ENCODE data around the gene CD207.
"Not testable (repeated sequence)": the region's sequence is repeated elsewhere in the genome, so short reads cannot be mapped to it uniquely, and the experiment has no call there.

The CD207 gene

GRCh38 chr2:70835643-70836042 is at the start of gene CD207:
CD207 (minus strand) TSS chr2:70835816; CDS start chr2:70835776, 40 bp downstream.
- TF ChIP-seq POLR2A (IDR thresholded peaks at IDR 0.05; ENCODE audit: low read length) = no peak
- no peak for TF ChIP-seq GATA1 (IDR thresholded peaks at IDR 0.05; ENCODE audit: low read depth, low read length)
- no peak for DNase-seq

- not testable (repeated sequence) for DNase-seq
Measured at GRCh38 chr2:70878543-70878942, 42.9 kb upstream of the CD207 start.

- DNase-seq = not testable (repeated sequence)
Measured at GRCh38 chr2:70876138-70876537, 40.5 kb upstream of the CD207 start.

- DNase-seq = no peak
- TF ChIP-seq POLR2A (IDR thresholded peaks at IDR 0.05; ENCODE audit: low read length) = no peak
- TF ChIP-seq GATA1 (IDR thresholded peaks at IDR 0.05; ENCODE audit: low read depth, low read length) = no peak
Measured at GRCh38 chr2:70873541-70873940, 37.9 kb upstream of the CD207 start.

GRCh38 chr2:70871398-70872211 is 36.0 kb upstream of the CD207 start:
- no peak for TF ChIP-seq POLR2A (IDR thresholded peaks at IDR 0.05; ENCODE audit: low read length)
- TF ChIP-seq GATA1 (IDR thresholded peaks at IDR 0.05; ENCODE audit: low read depth, low read length) = no peak
- peak; percentile 81 to 88 for DNase-seq

- TF ChIP-seq POLR2A (IDR thresholded peaks at IDR 0.05; ENCODE audit: low read length) = no peak
- TF ChIP-seq GATA1 (IDR thresholded peaks at IDR 0.05; ENCODE audit: low read depth, low read length) = no peak
- no peak for DNase-seq
Measured at GRCh38 chr2:70870790-70871189, 35.2 kb upstream of the CD207 start.

- TF ChIP-seq GATA1 (IDR thresholded peaks at IDR 0.05; ENCODE audit: low read depth, low read length) = no peak
- TF ChIP-seq POLR2A (IDR thresholded peaks at IDR 0.05; ENCODE audit: low read length) = no peak
- DNase-seq = peak in 1 of 2 experiments; percentile 13
Measured at GRCh38 chr2:70868970-70869369, 33.4 kb upstream of the CD207 start.

GRCh38 chr2:70861777-70862625 is 26.4 kb upstream of the CD207 start:
- no peak for TF ChIP-seq POLR2A (IDR thresholded peaks at IDR 0.05; ENCODE audit: low read length)
- no peak for TF ChIP-seq GATA1 (IDR thresholded peaks at IDR 0.05; ENCODE audit: low read depth, low read length)
- DNase-seq = peak; percentile 61 to 80

GRCh38 chr2:70855667-70856066 is 20.1 kb upstream of the CD207 start:
- no peak for DNase-seq
- TF ChIP-seq POLR2A (IDR thresholded peaks at IDR 0.05; ENCODE audit: low read length) = no peak
- no peak for TF ChIP-seq GATA1 (IDR thresholded peaks at IDR 0.05; ENCODE audit: low read depth, low read length)

GRCh38 chr2:70854411-70854810 is 18.8 kb upstream of the CD207 start:
- no peak for TF ChIP-seq POLR2A (IDR thresholded peaks at IDR 0.05; ENCODE audit: low read length)
- no peak for DNase-seq

GRCh38 chr2:70852824-70853223 is 17.2 kb upstream of the CD207 start:
- DNase-seq = no peak
- TF ChIP-seq GATA1 (IDR thresholded peaks at IDR 0.05; ENCODE audit: low read depth, low read length) (no peak), POLR2A (IDR thresholded peaks at IDR 0.05; ENCODE audit: low read length) (no peak)

GRCh38 chr2:70851704-70852103 is 16.1 kb upstream of the CD207 start:
- TF ChIP-seq POLR2A (IDR thresholded peaks at IDR 0.05; ENCODE audit: low read length) = no peak
- TF ChIP-seq GATA1 (IDR thresholded peaks at IDR 0.05; ENCODE audit: low read depth, low read length) = no peak
- DNase-seq = no peak

GRCh38 chr2:70850925-70851324 is 15.3 kb upstream of the CD207 start:
- no peak for TF ChIP-seq GATA1 (IDR thresholded peaks at IDR 0.05; ENCODE audit: low read depth, low read length)
- no peak for DNase-seq

- TF ChIP-seq POLR2A (IDR thresholded peaks at IDR 0.05; ENCODE audit: low read length) (no peak), GATA1 (IDR thresholded peaks at IDR 0.05; ENCODE audit: low read depth, low read length) (no peak)
- no peak for DNase-seq
Measured at GRCh38 chr2:70842401-70842800, 6.8 kb upstream of the CD207 start.

Measured in erythroblast (primary cell).